OCI-LY1 (cell line): ENCODE results near the gene SLCO2A1.

Experiments
- H2AFZ ChIP-seq: fragments of 200-600 bp; sonication (generic), shearing (Covaris generic); 2 replicates; pipeline ENCODE4 v1.6.0; 2014; ENCODE audit warnings: antibody characterized with exemption, mild to moderate bottlenecking, low read length
- H3F3A ChIP-seq: fragments of 200-600 bp; sonication (generic), shearing (Covaris generic); 2 replicates; pipeline ENCODE4 v1.6.0; 2014; ENCODE audit warnings: mild to moderate bottlenecking, antibody characterized with exemption, low read length, moderate library complexity; ENCODE audit not compliant: insufficient read depth
- H3K27ac ChIP-seq: fragments of 200-600 bp; sonication (generic); 2 replicates; pipeline ENCODE4 v1.5.1; 2014; ENCODE audit warnings: low read length, mixed run types, mild to moderate bottlenecking, low read depth; ENCODE audit not compliant: poor library complexity, severe bottlenecking
- H3K27me3 ChIP-seq: fragments of 200-600 bp; sonication (generic); 2 replicates; pipeline ENCODE4 v1.6.0; 2014; ENCODE audit warnings: antibody characterized with exemption, mild to moderate bottlenecking, low read length, moderate library complexity; ENCODE audit not compliant: insufficient read depth
- H3K36me3 ChIP-seq: fragments of 200-600 bp; sonication (generic); 2 replicates; pipeline ENCODE4 v1.6.1; 2014; ENCODE audit warnings: mild to moderate bottlenecking, antibody characterized with exemption, low read length, moderate library complexity, mixed read lengths; ENCODE audit not compliant: insufficient read depth
- H3K4me1 ChIP-seq: fragments of 200-600 bp; sonication (generic); 2 replicates; pipeline ENCODE4 v1.5.1; 2014; ENCODE audit warnings: mild to moderate bottlenecking, low read length, moderate library complexity; ENCODE audit not compliant: insufficient read depth, severe bottlenecking
- H3K4me2 ChIP-seq: fragments of 200-600 bp; sonication (generic), shearing (Covaris generic); 2 replicates; pipeline ENCODE4 v1.6.1; 2014; ENCODE audit warnings: low read length
- H3K4me3 ChIP-seq: fragments of 200-600 bp; sonication (generic); 2 replicates; pipeline ENCODE4 v1.5.1; 2014; ENCODE audit warnings: low read length, low read depth, mild to moderate bottlenecking, mixed read lengths; ENCODE audit not compliant: poor library complexity, severe bottlenecking
- H3K79me2 ChIP-seq: fragments of 200-600 bp; shearing (Covaris generic); 2 replicates; pipeline ENCODE4 v1.6.1; 2016; ENCODE audit warnings: mixed run types, low read length, mixed read lengths; ENCODE audit not compliant: insufficient read depth
- H3K9ac ChIP-seq: fragments of 200-600 bp; sonication (generic), shearing (Covaris generic); 2 replicates; pipeline ENCODE4 v1.6.1; 2014; ENCODE audit warnings: mild to moderate bottlenecking, low read length, mixed read lengths
- H3K9me2 ChIP-seq: fragments of 200-600 bp; sonication (generic), shearing (Covaris generic); 2 replicates; pipeline ENCODE4 v1.6.1; 2014; ENCODE audit warnings: low read depth, mild to moderate bottlenecking, low read length, mixed read lengths
- H3K9me3 ChIP-seq: fragments of 200-600 bp; shearing (Covaris generic); 2 replicates; pipeline ENCODE4 v1.6.1; 2014; ENCODE audit warnings: low read length, mixed read lengths
- H4K20me1 ChIP-seq: fragments of 200-600 bp; sonication (generic), shearing (Covaris generic); 2 replicates; pipeline ENCODE4 v1.6.0; 2016; ENCODE audit warnings: mild to moderate bottlenecking, low read length; ENCODE audit not compliant: insufficient read depth
- EZH2 ChIP-seq: fragments of 200-600 bp; sonication (generic), shearing (Covaris generic); IDR thresholded peaks from 2 replicates; pipeline ENCODE4 v1.8.0; 2017; ENCODE audit warnings: borderline replicate concordance, mixed run types, mild to moderate bottlenecking, antibody characterized with exemption, low read length, moderate library complexity, mixed read lengths
- TF ChIP-seq, protein P1 (sequence below): fragments of 200-600 bp; sonication (generic), shearing (Covaris generic); IDR thresholded peaks from 2 replicates; pipeline ENCODE4 v1.5.1; 2017; ENCODE audit warnings: mild to moderate bottlenecking, antibody characterized with exemption, low read length, moderate library complexity, mixed read lengths

Gene SLCO2A1

DNA sequence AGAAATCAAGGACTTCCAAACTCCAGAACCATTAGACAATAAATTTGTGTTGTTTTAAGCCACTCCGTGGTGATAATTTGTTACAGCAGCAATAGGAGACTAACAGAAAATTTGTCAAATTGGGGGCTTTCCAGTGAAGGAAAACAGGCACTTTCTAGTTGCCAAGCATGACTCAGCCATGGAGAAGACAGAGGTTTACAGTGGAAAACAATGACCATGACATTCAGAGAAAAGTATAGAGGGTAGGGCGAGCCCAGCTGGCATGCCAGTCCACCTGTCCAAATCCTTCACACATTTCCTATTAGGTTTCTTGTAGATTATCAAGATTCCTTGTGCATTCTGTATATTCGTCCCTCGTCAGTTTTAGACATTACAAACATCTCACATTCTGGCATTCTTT, 24.9 kb downstream of the SLCO2A1 start:
- Histone ChIP-seq H3K4me1 (no peaks in the 10 kb centered on the region), H3K4me3 (no peak overlapping the region), H3K79me2 (no peaks in the 10 kb centered on the region), H3K27ac (no peak overlapping the region), H2AFZ (no peak overlapping the region), H3K36me3 (no peaks in the 10 kb centered on the region), H3F3A (no peaks in the 10 kb centered on the region), H3K9me2 (no peaks in the 10 kb centered on the region; the same call in 1 of the 2 replicates), H3K4me2 (no peak overlapping the region), H4K20me1 (no peaks in the 10 kb centered on the region), H3K27me3 (no peaks in the 10 kb centered on the region), H3K9me3 (no peaks in the 10 kb centered on the region), H3K9ac (no peak overlapping the region)
- TF ChIP-seq, protein P1, sequence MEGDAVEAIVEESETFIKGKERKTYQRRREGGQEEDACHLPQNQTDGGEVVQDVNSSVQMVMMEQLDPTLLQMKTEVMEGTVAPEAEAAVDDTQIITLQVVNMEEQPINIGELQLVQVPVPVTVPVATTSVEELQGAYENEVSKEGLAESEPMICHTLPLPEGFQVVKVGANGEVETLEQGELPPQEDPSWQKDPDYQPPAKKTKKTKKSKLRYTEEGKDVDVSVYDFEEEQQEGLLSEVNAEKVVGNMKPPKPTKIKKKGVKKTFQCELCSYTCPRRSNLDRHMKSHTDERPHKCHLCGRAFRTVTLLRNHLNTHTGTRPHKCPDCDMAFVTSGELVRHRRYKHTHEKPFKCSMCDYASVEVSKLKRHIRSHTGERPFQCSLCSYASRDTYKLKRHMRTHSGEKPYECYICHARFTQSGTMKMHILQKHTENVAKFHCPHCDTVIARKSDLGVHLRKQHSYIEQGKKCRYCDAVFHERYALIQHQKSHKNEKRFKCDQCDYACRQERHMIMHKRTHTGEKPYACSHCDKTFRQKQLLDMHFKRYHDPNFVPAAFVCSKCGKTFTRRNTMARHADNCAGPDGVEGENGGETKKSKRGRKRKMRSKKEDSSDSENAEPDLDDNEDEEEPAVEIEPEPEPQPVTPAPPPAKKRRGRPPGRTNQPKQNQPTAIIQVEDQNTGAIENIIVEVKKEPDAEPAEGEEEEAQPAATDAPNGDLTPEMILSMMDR, result no peak
- TF ChIP-seq EZH2, result no peak

DNA sequence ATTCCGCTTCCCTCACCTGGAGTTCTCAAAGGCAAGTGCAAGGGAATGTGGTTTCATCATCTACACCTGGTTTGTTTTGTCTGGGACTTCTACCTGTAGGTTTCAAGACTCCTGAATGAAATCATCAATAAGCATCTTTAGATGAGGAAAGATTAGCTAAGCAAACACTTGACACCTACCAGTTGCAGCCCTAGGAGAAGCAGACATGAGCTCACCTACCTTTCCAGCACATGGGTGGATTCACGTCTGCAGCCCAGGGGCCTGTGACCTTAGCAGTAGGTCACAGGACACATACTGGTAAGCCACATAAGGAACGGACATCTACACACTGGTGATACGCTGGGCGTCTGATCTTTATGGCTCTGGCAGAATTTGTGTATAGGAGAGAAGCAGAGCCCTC, 26.7 kb downstream of the SLCO2A1 start:
- Histone ChIP-seq H3K36me3 (no peaks in the 10 kb centered on the region), H2AFZ (no peak overlapping the region), H3K27ac (no peak overlapping the region), H3K9ac (no peak overlapping the region), H4K20me1 (no peaks in the 10 kb centered on the region), H3K4me3 (no peak overlapping the region), H3K9me3 (no peaks in the 10 kb centered on the region), H3K79me2 (no peaks in the 10 kb centered on the region), H3K27me3 (peaks cover 9% of the 10 kb centered on the region; the same call in 1 of the 2 replicates), H3K9me2 (no peaks in the 10 kb centered on the region; the same call in 1 of the 2 replicates), H3F3A (no peaks in the 10 kb centered on the region), H3K4me1 (no peaks in the 10 kb centered on the region), H3K4me2 (no peak overlapping the region)
- no peak for TF ChIP-seq EZH2
- TF ChIP-seq, protein P1, result no peak

DNA sequence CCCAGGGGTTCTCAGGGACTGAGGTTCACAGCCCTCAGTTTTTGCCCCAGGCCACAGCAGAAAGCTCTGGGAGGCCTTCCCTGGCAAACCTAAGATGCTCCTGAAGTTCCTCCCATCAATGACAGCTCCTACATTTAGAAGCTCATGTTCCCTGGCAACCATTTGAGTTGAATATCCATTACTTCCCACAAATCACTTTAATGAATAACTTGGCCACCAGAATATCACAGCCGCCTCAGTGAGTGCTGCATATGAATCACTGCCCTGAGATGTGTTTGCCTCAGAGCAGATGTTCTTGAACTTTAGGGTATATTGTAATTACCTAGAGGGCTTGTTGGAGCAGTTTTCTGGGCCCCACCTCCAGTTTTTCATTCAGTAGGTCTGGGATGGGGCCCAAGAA, 27.4 kb downstream of the SLCO2A1 start:
- H2AFZ ChIP-seq, result no peak overlapping the region
- H3K4me3 ChIP-seq, result no peak overlapping the region
- no peak overlapping the region for H3K9ac ChIP-seq
- H3K27ac ChIP-seq, result no peak overlapping the region
- H3K4me2 ChIP-seq, result no peak overlapping the region
- H3K36me3 ChIP-seq, result no peaks in the 10 kb centered on the region
- H3K4me1 ChIP-seq, result no peaks in the 10 kb centered on the region
- no peaks in the 10 kb centered on the region for H3K79me2 ChIP-seq
- H4K20me1 ChIP-seq, result no peaks in the 10 kb centered on the region
- H3F3A ChIP-seq, result no peaks in the 10 kb centered on the region
- H3K9me2 ChIP-seq, result no peaks in the 10 kb centered on the region; the same call in 1 of the 2 replicates
- peaks cover 9% of the 10 kb centered on the region; the same call in 1 of the 2 replicates for H3K27me3 ChIP-seq
- H3K9me3 ChIP-seq, result no peaks in the 10 kb centered on the region
- TF ChIP-seq, protein P1, result no peak
- no peak for TF ChIP-seq EZH2
